K562 (cell line): ENCODE results near the gene SUPT3H. TPM values are rescaled to one million over a fixed set of nuclear protein-coding genes. Genes with fewer than 3 reads are reported as not detected.

Source experiments
- ATAC-seq: fragments of 200-7000 bp; cut with Tn5 transposase; 3 replicates; pipeline ENCODE4 v1.9.1; 2020; ENCODE audit warnings: moderate library complexity
- BruUV-seq: library from RNA; stranded (reverse); fragments of 400-500 nt; replicated peaks from 2 replicates; lab custom pipeline; 2021; lab: Mats Ljungman, UMichigan
- CTCF ChIA-PET: fragments of 300-600 bp; formaldehyde crosslinking; extraction: SDS; loops from one replicate; lab custom pipeline; 2021; ENCODE audit warnings: low intra/inter-chr PET ratio; lab: Yijun Ruan, JAX
- POLR2A ChIA-PET: fragments of 300-600, 350-650 bp; sonication (Branson Sonifier 250); formaldehyde crosslinking; extraction: SDS; loops from one replicate; lab custom pipeline; 2021; ENCODE audit warnings: antibody characterized with exemption, inconsistent platforms; lab: Yijun Ruan, JAX
- DNase-seq, 4 experiments: peaks; one replicate each; pipeline versions ENCODE4 v3.0.0 to v3.0.0-alpha.2; 2011 to 2018; ENCODE audit warnings: low spot score in 3 of 4, mixed read lengths in 3 of 4; ENCODE audit errors: extremely low read depth in 1 of 4
- FAIRE-seq: peaks from 2 replicates; lab custom pipeline; 2011; peaks lifted over from hg19 to GRCh38; lab: Jason Lieb, UNC
- H2AFZ ChIP-seq: 2 replicates; pipeline ENCODE4 v1.6.0; 2011; ENCODE audit warnings: low read depth, low read length, control low read depth, inconsistent platforms
- H3K27ac ChIP-seq: fragments of 200-600 bp; 3 replicates; pipeline ENCODE4 v1.8.0; 2011; ENCODE audit warnings: low read depth, mild to moderate bottlenecking, control low read depth, inconsistent platforms, low read length, moderate library complexity, mixed read lengths; ENCODE audit errors: extremely low read depth
- H3K27me3 ChIP-seq, 2 experiments: fragments of 300-600 bp in 1 of 2; 2 replicates in 1 of 2; 3 replicates in 1 of 2; pipeline versions ENCODE4 v1.6.0 to v1.8.0; 2011; ENCODE audit warnings: inconsistent platforms in 2 of 2, low read length in 2 of 2, mild to moderate bottlenecking in 1 of 2, mixed read lengths in 1 of 2, moderate library complexity in 1 of 2; ENCODE audit not compliant: control insufficient read depth in 2 of 2, insufficient read depth in 2 of 2
- H3K36me3 ChIP-seq: fragments of 300-600 bp; 3 replicates; pipeline ENCODE4 v1.8.0; 2011; ENCODE audit warnings: mild to moderate bottlenecking, low read length, inconsistent platforms; ENCODE audit not compliant: control insufficient read depth, insufficient read depth
- H3K4me1 ChIP-seq, 2 experiments: fragments of 200-600 bp in 1 of 2; replicated peaks in 1 of 2; 2 replicates in 1 of 2; 3 replicates in 1 of 2; pipeline versions ENCODE4 v1.5.1 to v1.8.0; 2011; ENCODE audit warnings: inconsistent platforms in 2 of 2, low read length in 2 of 2, mild to moderate bottlenecking in 1 of 2, mixed read lengths in 1 of 2, moderate library complexity in 1 of 2; ENCODE audit not compliant: control insufficient read depth in 2 of 2, insufficient read depth in 2 of 2
- H3K4me2 ChIP-seq: 2 replicates; pipeline ENCODE4 v1.6.1; 2011; ENCODE audit warnings: low read length, control low read depth, inconsistent platforms, mixed read lengths; ENCODE audit not compliant: insufficient read depth
- H3K4me3 ChIP-seq: fragments of 200-600 bp; sonication (generic), shearing (Covaris generic); 2 replicates; pipeline ENCODE4 v1.5.1; 2016; ENCODE audit warnings: control low read depth, inconsistent platforms
- H3K79me2 ChIP-seq: fragments of 200-600 bp; 3 replicates; pipeline ENCODE4 v1.8.0; 2011; ENCODE audit warnings: low read length, inconsistent platforms; ENCODE audit not compliant: control insufficient read depth, insufficient read depth
- H3K9ac ChIP-seq, 2 experiments: 2 replicates each; pipeline versions ENCODE4 v1.6.0 to v1.6.1; 2011; ENCODE audit warnings: low read depth in 2 of 2, low read length in 2 of 2, control low read depth in 1 of 2, inconsistent platforms in 1 of 2, mild to moderate bottlenecking in 1 of 2, mixed read lengths in 1 of 2; ENCODE audit not compliant: insufficient read depth in 1 of 2
- H3K9me1 ChIP-seq: one replicate; pipeline ENCODE4 v1.6.0; 2011; ENCODE audit warnings: inconsistent platforms, mild to moderate bottlenecking, low read length, moderate library complexity; ENCODE audit not compliant: control insufficient read depth, insufficient read depth
- H3K9me3 ChIP-seq: replicated peaks from 2 replicates; pipeline ENCODE4 v1.5.1; 2011; ENCODE audit warnings: low read depth, low read length, inconsistent platforms; ENCODE audit not compliant: control insufficient read depth, insufficient read depth
- H4K20me1 ChIP-seq: replicated peaks from 2 replicates; pipeline ENCODE4 v1.6.1; 2011; ENCODE audit warnings: low read length, inconsistent platforms, mixed read lengths; ENCODE audit not compliant: control insufficient read depth, insufficient read depth
- ARID1B ChIP-seq: fragments of 450-650 bp; IDR thresholded peaks from 2 replicates; pipeline ENCODE4 v1.6.1; 2016; ENCODE audit warnings: antibody characterized with exemption, mild to moderate bottlenecking, inconsistent platforms
- ATF7 ChIP-seq: fragments of 450-650 bp; IDR thresholded peaks from 2 replicates; pipeline ENCODE4 v1.7.1; 2014; ENCODE audit warnings: mild to moderate bottlenecking, moderate library complexity
- DEAF1 ChIP-seq: fragments of 450-650 bp; formaldehyde crosslinking; IDR thresholded peaks from 2 replicates; pipeline ENCODE4 v1.4.0; 2020; ENCODE audit warnings: mild to moderate bottlenecking, moderate library complexity
- E2F3 ChIP-seq: fragments of 250-450 bp; sonication (Bioruptor Pico); IDR thresholded peaks from 2 replicates; pipeline ENCODE4 v1.4.0; 2020; ENCODE audit warnings: mild to moderate bottlenecking
- FOXA3 ChIP-seq, 2 experiments: fragments of 450-650 bp in 1 of 2; sonication (generic) in 1 of 2; formaldehyde crosslinking; IDR thresholded peaks in 1 of 2; conservative IDR thresholded peaks in 1 of 2; 2 replicates each; pipeline versions ENCODE4 v1.4.0 to v1.8.0; 2020 to 2022; ENCODE audit warnings: mild to moderate bottlenecking in 2 of 2, missing genetic modification reagents in 1 of 2
- GTF3C2 ChIP-seq: IDR thresholded peaks from 3 replicates; pipeline ENCODE4 v1.6.1; 2011; ENCODE audit warnings: borderline replicate concordance, mild to moderate bottlenecking, moderate library complexity; ENCODE audit not compliant: insufficient read length; ENCODE audit errors: extremely low read depth
- L3MBTL2 ChIP-seq: fragments of 450-650 bp; IDR thresholded peaks from 2 replicates; pipeline ENCODE4 v1.6.1; 2016; ENCODE audit warnings: mild to moderate bottlenecking, moderate library complexity
- MCM2 ChIP-seq: fragments of 450-650 bp; IDR thresholded peaks from 2 replicates; pipeline ENCODE4 v1.6.1; 2017; ENCODE audit warnings: low read depth, mild to moderate bottlenecking
- RCOR1 ChIP-seq, 2 experiments: IDR thresholded peaks; 2 replicates each; pipeline ENCODE4 v1.6.1; 2012; ENCODE audit warnings: low read depth in 2 of 2, low read length in 2 of 2, borderline replicate concordance in 1 of 2, improper control_type of control experiment in 1 of 2
- U2AF1 ChIP-seq: fragments of 200-400 bp; formaldehyde crosslinking; optimal IDR thresholded peaks from 2 replicates; pipeline ENCODE3; 2017; ENCODE audit warnings: mild to moderate bottlenecking, low read depth, low read length, moderate library complexity
- ZNF239 ChIP-seq: fragments of 250-450 bp; sonication (Bioruptor Pico); IDR thresholded peaks from 2 replicates; pipeline ENCODE4 v1.4.0; 2020; ENCODE audit warnings: mild to moderate bottlenecking
- WGBS: fragments of 100-300 bp; shearing (Covaris generic); methylation state at CpG from one replicate; pipeline ENCODE4 v1.1.6; 2016; ENCODE audit warnings: low coverage, mixed read lengths; ENCODE audit not compliant: insufficient coverage; ENCODE audit errors: missing lambda C conversion rate; 5-methylcytosine and 5-hydroxymethylcytosine counted together
- in situ Hi-C: fragments of 300-500 bp; cut with MboI; formaldehyde crosslinking; loops from 4 replicates; pipeline ENCODE4 v1.15.0; 2018; ENCODE audit warnings: inconsistent platforms, mixed read lengths
- intact Hi-C: fragments of 100-400 bp; cut with micrococcal nuclease; formaldehyde crosslinking; loops from 2 replicates; pipeline ENCODE4 v1.14.2; 2022
- polyA plus RNA-seq, 8 experiments: library from polyadenylated mRNA; depleted of rRNA in 4 of 8; stranded (reverse) in 5 of 8; unstranded in 3 of 8; fragments of >200 nt; fragmentation: Nextera tagmentation in 2 of 8; fragmentation: Illumina TruSeq in 1 of 8; extraction: Ambion mirVana in 2 of 8; extraction: Trizol in 1 of 8; gene quantifications; 2 replicates each; pipeline versions ENCODE4 v1.2.1 to v1.2.3, GENCODE V29; 2011 to 2014; ENCODE audit warnings: inconsistent platforms in 1 of 8, missing spikeins in 1 of 8
- total RNA-seq, 7 experiments: library from RNA; depleted of rRNA in 6 of 7; stranded (reverse); fragments of >200 nt in 6 of 7; fragmentation: Illumina TruSeq in 2 of 7; extraction: Trizol in 2 of 7; gene quantifications; 2 replicates each; pipeline versions ENCODE4 v1.2.1 to v1.2.3, GENCODE V29; 2011 to 2021; ENCODE audit warnings: low replicate concordance in 1 of 7
- TF ChIP-seq, protein P1 (sequence below): sonication (generic); formaldehyde crosslinking; IDR thresholded peaks from 2 replicates; pipeline ENCODE4 v1.8.0; 2022; ENCODE audit warnings: mild to moderate bottlenecking, missing genetic modification reagents

SUPT3H gene
- total and polyA plus RNA-seq, 9 of the 15 experiments (the other 6 are each of a cell fraction or from before 2014, with no cell fraction given): 7.2 to 16.3 (median 11.9) TPM

DNA sequence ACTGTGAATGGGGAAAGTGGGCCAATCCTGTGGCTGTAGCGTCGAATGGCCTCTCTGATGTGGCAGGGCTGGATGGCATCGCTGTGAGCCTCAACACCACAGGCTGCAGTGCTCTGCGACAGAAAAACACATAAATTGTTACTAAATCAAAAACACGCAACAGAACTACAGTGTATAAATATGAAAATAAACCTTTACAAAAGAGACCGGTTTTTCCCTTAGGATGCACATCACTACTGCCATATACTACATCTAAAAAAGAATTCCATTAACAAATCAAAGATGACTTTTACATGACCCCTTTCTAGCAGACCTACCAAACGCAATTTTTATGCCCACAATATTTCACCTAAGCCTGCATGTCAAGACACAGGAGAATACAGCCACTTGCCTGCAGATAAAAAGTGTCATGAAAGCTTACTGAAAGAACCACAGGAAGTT, 445.1 kb downstream of the SUPT3H start:
- Histone ChIP-seq H3K27me3 (no peaks in the 10 kb centered on the region), H4K20me1 (no peaks in the 10 kb centered on the region), H3K36me3 (no peaks in the 10 kb centered on the region), H3K4me3 (no peak overlapping the region), H3K9me3 (0 out of 2 replicates have a peak, but pooled peaks cover 2% of the 10 kb centered on the region), H3K79me2 (no peaks in the 10 kb centered on the region), H3K9me1 (no peaks in the 10 kb centered on the region), H3K4me1 (no peaks in the 10 kb centered on the region), H3K4me2 (no peak overlapping the region), H3K9ac (no peak overlapping the region), H2AFZ (no peak overlapping the region), H3K27ac (no peak overlapping the region)
- ATAC-seq (no peak), FAIRE-seq (no peak), DNase-seq (no peak)
- ChIA-PET POLR2A (interaction anchor here (0.7 kb wide), 1 partner anchor 11 kb away, joined by 3 read pairs; no protein-coding TSS in a partner anchor), CTCF (no interaction called here)
- 81% methylated on average over 7 of the region's 7 CpGs for WGBS
- in situ Hi-C loops (no loop called here), intact Hi-C loops (no loop called here)
- TF ChIP-seq RCOR1 (IDR thresholded peaks at IDR 0.05; ENCODE audit: borderline replicate concordance in 1 of 2, low read depth in 2 of 2, low read length in 2 of 2): no peak
- TF ChIP-seq ZNF239 (CRISPR knock-in tag): no peak
- TF ChIP-seq ATF7: no peak
- TF ChIP-seq MCM2: no peak
- TF ChIP-seq U2AF1: no peak
- no peak for TF ChIP-seq FOXA3 (CRISPR knock-in tag; conservative IDR thresholded peaks at IDR 0.05 in 1 of 2, IDR thresholded peaks at IDR 0.05 in 1 of 2)
- TF ChIP-seq L3MBTL2: no peak
- BruUV-seq: no TSS peak

DNA sequence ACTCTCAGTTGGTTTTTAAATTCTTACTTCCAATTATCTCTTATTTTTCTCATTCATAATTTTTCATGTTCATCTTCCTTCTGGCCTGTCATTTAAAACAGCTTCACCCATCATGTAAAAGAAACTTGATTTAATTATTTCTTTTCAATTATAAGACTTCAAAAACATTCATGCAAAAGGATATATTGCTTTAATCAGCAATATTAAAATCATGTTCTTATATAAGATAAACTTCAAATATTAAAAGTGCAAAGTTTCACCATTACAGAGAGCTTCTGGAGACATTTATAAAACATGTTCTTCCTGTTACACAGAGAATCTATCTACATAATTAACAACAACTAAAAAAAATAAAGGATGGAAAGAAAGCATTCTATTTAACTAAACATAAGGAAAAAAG, 446.3 kb downstream of the SUPT3H start:
- H3K27ac ChIP-seq: no peak overlapping the region
- DNase-seq (no peak), FAIRE-seq (no peak), ATAC-seq (no peak)
- no peaks in the 10 kb centered on the region for H3K79me2 ChIP-seq
- H3K9ac ChIP-seq: no peak overlapping the region
- no peak overlapping the region for H2AFZ ChIP-seq
- no peaks in the 10 kb centered on the region for H3K27me3 ChIP-seq
- ChIA-PET CTCF (no interaction called here), POLR2A (interaction anchor here (1.0 kb wide), 1 partner anchor 24 kb away, joined by 3 read pairs; no protein-coding TSS in a partner anchor)
- no peak overlapping the region for H3K4me2 ChIP-seq
- 0 out of 2 replicates have a peak, but pooled peaks cover 2% of the 10 kb centered on the region for H3K9me3 ChIP-seq
- no peaks in the 10 kb centered on the region for H3K4me1 ChIP-seq
- no peaks in the 10 kb centered on the region for H4K20me1 ChIP-seq
- in situ Hi-C loops (no loop called here), intact Hi-C loops (no loop called here)
- no peak overlapping the region for H3K4me3 ChIP-seq
- H3K36me3 ChIP-seq: no peaks in the 10 kb centered on the region
- BruUV-seq: no TSS peak
- no peaks in the 10 kb centered on the region for H3K9me1 ChIP-seq
- TF ChIP-seq, protein P1, sequence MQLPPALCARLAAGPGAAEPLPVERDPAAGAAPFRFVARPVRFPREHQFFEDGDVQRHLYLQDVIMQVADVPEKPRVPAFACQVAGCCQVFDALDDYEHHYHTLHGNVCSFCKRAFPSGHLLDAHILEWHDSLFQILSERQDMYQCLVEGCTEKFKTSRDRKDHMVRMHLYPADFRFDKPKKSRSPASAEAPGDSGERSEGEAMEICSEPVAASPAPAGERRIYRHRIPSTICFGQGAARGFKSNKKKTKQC (CRISPR knock-in tag): no peak
- TF ChIP-seq ARID1B (no peak), DEAF1 (CRISPR knock-in tag) (no peak), GTF3C2 (no peak), E2F3 (no peak)
